HEK293 (cell line): Measurements from ENCODE around the gene CTSZ.

Experiments used
- BCL11B ChIP-seq: fragments of 450-650 bp; formaldehyde crosslinking; IDR thresholded peaks from 2 replicates; pipeline ENCODE4 v1.5.1; 2016; ENCODE audit warnings: low read depth, missing biosample characterization, missing genetic modification characterization
- CTCF ChIP-seq: fragments of 450-650 bp; formaldehyde crosslinking; IDR thresholded peaks from 2 replicates; pipeline ENCODE4 v1.5.1; 2016; ENCODE audit warnings: missing biosample characterization, missing genetic modification characterization
- KLF17 ChIP-seq: fragments of 450-650 bp; formaldehyde crosslinking; IDR thresholded peaks from 2 replicates; pipeline ENCODE4 v1.5.1; 2016; ENCODE audit warnings: missing biosample characterization, missing genetic modification characterization
- REST ChIP-seq: fragments of 450-650 bp; formaldehyde crosslinking; IDR thresholded peaks from 2 replicates; pipeline ENCODE4 v1.5.1; 2016; ENCODE audit warnings: missing biosample characterization, missing genetic modification characterization
- SCRT2 ChIP-seq: fragments of 450-650 bp; formaldehyde crosslinking; IDR thresholded peaks from 2 replicates; pipeline ENCODE4 v1.5.1; 2016; ENCODE audit warnings: missing biosample characterization, missing genetic modification characterization
- WT1 ChIP-seq: fragments of 450-650 bp; formaldehyde crosslinking; IDR thresholded peaks from 2 replicates; pipeline ENCODE4 v1.5.1; 2016; ENCODE audit warnings: missing biosample characterization, missing genetic modification characterization
- ZBTB10 ChIP-seq: fragments of 450-650 bp; formaldehyde crosslinking; IDR thresholded peaks from 2 replicates; pipeline ENCODE4 v1.5.1; 2016; ENCODE audit warnings: missing biosample characterization, missing genetic modification characterization
- ZNF354C ChIP-seq: fragments of 450-650 bp; formaldehyde crosslinking; IDR thresholded peaks from 2 replicates; pipeline ENCODE4 v1.5.1; 2016; ENCODE audit warnings: missing biosample characterization, missing genetic modification characterization, low read depth, borderline replicate concordance
- ZNF362 ChIP-seq: fragments of 450-650 bp; formaldehyde crosslinking; IDR thresholded peaks from 2 replicates; pipeline ENCODE4 v1.5.1; 2016; ENCODE audit warnings: missing biosample characterization, missing genetic modification characterization
- ZNF639 ChIP-seq: fragments of 450-650 bp; formaldehyde crosslinking; IDR thresholded peaks from 2 replicates; pipeline ENCODE4 v1.5.1; 2016; ENCODE audit warnings: missing biosample characterization, missing genetic modification characterization

GRCh38 chr20:59055302-59055701, 48.2 kb upstream of the CTSZ start:
- no peak for TF ChIP-seq CTCF (tag by site-specific recombination)
- TF ChIP-seq REST (tag by site-specific recombination) = no peak
- TF ChIP-seq ZNF639 (tag by site-specific recombination) = no peak
- no peak for TF ChIP-seq BCL11B (tag by site-specific recombination)
- TF ChIP-seq ZNF354C = no peak
- TF ChIP-seq WT1 = no peak
- no peak for TF ChIP-seq SCRT2 (tag by site-specific recombination)
- TF ChIP-seq ZBTB10 (tag by site-specific recombination) = no peak
- TF ChIP-seq ZNF362 (tag by site-specific recombination) = no peak
- no peak for TF ChIP-seq KLF17 (tag by site-specific recombination)
